ENCODE data around the gene C19orf81.

C19orf81 gene

DNA sequence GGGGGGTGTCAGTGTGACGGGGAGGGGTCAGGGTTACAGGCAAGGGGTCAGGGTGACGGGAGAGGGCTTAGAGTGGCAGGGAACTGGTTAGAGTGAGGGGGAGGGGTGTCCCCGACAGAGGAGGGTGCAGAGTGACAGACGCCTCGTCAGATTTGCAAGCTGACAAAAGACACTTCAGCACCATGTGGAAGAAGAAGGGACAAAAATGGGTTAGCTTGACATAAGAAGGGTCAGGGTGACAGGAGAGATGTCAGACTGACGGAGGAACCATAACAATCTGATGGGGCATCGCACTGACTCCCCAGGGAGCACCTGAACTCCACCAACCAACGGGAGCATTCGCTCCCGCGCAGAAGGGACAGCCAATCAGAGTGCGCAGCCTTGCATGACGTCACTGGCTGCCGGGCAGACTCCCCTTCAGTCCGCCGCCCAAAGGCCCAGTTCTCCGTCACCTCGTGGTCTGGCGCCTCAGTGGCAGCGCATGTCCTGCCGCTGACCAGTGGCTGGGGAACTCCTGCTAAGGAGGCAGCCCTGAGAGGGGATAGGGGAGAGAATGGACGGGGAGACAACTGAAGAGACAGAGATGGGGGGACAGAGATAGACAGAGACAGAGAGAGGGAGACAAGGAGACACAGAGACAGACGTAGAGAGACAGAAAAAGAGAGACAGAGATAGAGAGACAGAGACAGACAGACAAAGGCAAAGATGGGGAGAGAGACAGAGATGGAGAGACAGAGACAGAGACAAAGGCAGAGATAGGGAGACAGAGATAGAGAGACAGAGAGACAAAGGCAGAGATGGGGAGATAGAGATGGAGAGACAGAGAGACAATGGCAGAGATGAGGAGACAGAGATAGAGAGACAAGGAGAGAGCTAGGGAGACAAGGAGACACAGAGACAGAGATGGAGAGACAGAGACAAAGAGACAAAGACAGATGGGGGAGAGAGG lies 30.2 kb downstream of the C19orf81 start:
- peak; percentile 72 to 74 for DNase-seq (ENCODE audit: low read depth in 2 of 2)

GRCh38 chr19:50686310-50687032 lies 37.2 kb downstream of the C19orf81 start:
- DNase-seq (ENCODE audit: low read depth in 2 of 2) = no peak

GRCh38 chr19:50688766-50689165 lies 39.5 kb downstream of the C19orf81 start:
- DNase-seq (ENCODE audit: low read depth in 2 of 2) = no peak

GRCh38 chr19:50690439-50690838 lies 41.2 kb downstream of the C19orf81 start:
- DNase-seq (ENCODE audit: low read depth in 2 of 2) = no peak

- no peak for DNase-seq (ENCODE audit: low read depth in 2 of 2)
Measured at GRCh38 chr19:50693064-50693975, 44.1 kb downstream of the C19orf81 start.

GRCh38 chr19:50694815-50695145 lies 45.5 kb downstream of the C19orf81 start:
- no peak for DNase-seq (ENCODE audit: low read depth in 2 of 2)

GRCh38 chr19:50695251-50696093 lies 46.2 kb downstream of the C19orf81 start:
- no peak for DNase-seq (ENCODE audit: low read depth in 2 of 2)

- no peak for DNase-seq (ENCODE audit: low read depth in 2 of 2)
Measured at GRCh38 chr19:50696094-50696483, 46.8 kb downstream of the C19orf81 start.

GRCh38 chr19:50697414-50698124 lies 48.3 kb downstream of the C19orf81 start:
- no peak for DNase-seq (ENCODE audit: low read depth in 2 of 2)

DNA sequence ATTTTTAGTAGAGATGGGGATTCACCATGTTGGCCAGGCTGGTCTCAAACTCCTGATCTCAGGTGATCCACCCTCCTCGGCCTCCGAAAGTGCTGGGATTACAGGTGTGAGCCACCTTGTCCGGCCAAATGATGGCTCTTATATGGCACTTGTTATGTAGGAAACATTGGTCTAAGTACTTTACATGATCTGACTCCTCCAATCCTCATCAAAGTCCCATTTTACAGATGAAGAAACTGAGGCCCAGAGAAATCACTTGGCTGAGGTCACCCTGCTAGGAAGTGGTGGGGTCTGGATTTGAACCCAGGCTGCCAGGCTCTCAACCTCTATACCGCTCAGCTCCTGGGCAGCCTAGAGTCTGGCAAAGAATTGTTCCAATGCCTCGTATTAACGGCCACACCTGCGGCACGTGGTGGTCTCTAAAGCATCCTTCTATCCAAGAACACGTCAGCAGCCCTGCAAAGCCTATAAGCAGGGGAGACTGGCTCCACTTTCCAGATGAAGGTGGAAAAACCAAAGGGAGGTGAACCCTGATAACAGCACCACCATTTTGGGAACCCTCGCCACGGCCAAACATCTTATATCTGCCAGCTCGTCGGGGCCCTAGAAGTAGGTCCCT lies 52.2 kb downstream of the C19orf81 start:
- DNase-seq (ENCODE audit: low read depth in 2 of 2) = no peak

DNA sequence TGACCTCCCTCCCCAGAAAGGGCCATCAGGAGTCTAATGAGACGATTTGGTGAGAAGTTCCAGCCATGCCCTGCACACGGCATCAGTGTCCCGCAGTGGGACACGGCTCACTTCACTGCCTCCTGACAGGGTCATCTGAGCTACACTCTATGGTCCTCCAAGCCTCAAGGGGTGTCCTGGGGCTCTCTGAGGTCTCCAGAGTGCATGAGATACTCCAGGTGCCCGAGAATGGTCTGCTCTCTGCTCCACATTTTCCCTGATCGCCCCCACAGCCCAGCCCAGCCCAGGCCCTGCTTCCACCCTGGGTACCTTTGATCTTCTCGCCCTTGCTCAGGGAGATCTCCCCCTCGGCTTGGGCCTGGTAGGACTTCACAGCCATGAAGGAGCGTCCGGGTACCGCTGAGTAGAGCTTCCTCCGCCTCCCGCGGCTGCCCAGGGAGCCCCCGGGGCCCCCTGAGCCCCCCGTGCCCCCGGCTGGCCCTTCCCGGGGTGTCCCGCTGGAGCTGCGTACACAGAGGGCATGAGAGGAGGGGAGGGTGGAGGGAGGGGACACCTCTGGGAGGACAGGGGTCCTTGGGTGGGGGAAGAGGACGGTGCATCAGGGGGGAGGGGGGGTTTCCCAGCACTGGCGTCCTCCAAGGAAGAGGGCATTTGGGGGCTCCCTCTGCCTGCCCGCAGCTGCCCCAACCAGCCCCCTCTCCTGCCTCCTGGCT lies 53.1 kb downstream of the C19orf81 start:
- no peak for DNase-seq (ENCODE audit: low read depth in 2 of 2)

- DNase-seq (ENCODE audit: low read depth in 2 of 2) = no peak
Measured at GRCh38 chr19:50702871-50703829, 53.9 kb downstream of the C19orf81 start.

- DNase-seq (ENCODE audit: low read depth in 2 of 2) = no peak
Measured at GRCh38 chr19:50703915-50704796, 54.9 kb downstream of the C19orf81 start.

GRCh38 chr19:50705422-50706019 lies 56.3 kb downstream of the C19orf81 start:
- DNase-seq (ENCODE audit: low read depth in 2 of 2) = no peak

- no peak for DNase-seq (ENCODE audit: low read depth in 2 of 2)
Measured at GRCh38 chr19:50706387-50706786, 57.1 kb downstream of the C19orf81 start.

DNA sequence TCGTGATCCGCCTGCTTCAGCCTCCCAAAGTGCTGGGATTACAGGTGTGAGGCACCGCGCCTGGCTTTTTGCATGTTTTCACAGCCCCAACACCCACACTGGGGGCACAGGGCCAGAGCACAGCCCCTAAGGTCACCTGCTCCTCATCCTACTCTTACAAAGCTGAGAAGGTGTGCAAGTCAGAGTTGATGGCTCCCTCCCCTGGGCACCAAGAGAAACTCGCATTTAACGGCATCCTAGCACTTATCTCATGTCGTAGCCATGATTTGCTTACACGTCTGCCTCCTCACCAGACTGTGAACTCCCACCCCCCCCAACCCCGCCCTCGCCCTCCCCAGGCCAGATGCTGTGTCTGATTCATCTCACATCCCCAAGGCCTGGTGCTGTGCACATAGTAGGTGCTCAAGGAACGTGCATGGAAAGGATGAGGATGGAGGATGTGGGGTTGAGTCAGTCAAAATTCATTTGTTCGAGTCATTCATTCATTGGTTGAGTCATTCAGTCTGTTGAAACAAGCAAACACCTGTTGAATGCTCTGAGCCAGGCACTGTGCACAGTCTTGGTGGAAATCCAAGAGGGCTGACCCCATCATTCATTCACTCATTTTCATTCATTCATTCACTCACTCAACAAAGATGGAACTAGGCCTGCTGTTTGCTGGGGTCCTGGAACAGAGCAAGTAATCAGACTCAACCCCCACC lies 59.1 kb downstream of the C19orf81 start:
- DNase-seq (ENCODE audit: low read depth in 2 of 2) = no peak
